PC-3 (cell line): Measurements from ENCODE around the gene PCDHGA4. TPM values are rescaled to one million over a fixed set of nuclear protein-coding genes. Genes with fewer than 3 reads are reported as not detected.

ENCODE experiments used
- ATAC-seq: fragments of 200-7000 bp; cut with Tn5 transposase; 2 replicates; pipeline ENCODE4 v1.9.1; 2020; ENCODE audit warnings: mild to moderate bottlenecking, moderate library complexity
- BruUV-seq: library from RNA; stranded (reverse); fragments of 400-500 nt; replicated peaks from 2 replicates; lab custom pipeline; 2021; lab: Mats Ljungman, UMichigan
- CTCF ChIA-PET: fragments of 300-600 bp; sonication (Branson Sonifier 250); formaldehyde crosslinking; loops from one replicate; lab custom pipeline; 2022; ENCODE audit warnings: antibody characterized with exemption; lab: Charles Lee
- POLR2A ChIA-PET: fragments of 300-600 bp; sonication (Branson Sonifier 250); formaldehyde crosslinking; loops from one replicate; lab custom pipeline; 2022; ENCODE audit warnings: antibody characterized with exemption; ENCODE audit not compliant: unreplicated experiment; lab: Charles Lee
- DNase-seq: peaks from one replicate; pipeline ENCODE4 v3.0.0-alpha.2; 2015
- H2AFZ ChIP-seq: fragments of 300-600 bp; sonication (generic); 2 replicates; pipeline ENCODE4 v1.6.0; 2016; ENCODE audit warnings: antibody characterized with exemption, low read length
- H3F3A ChIP-seq: fragments of 300-600 bp; sonication (generic); one replicate; pipeline ENCODE4 v1.6.0; 2017; ENCODE audit warnings: antibody characterized with exemption, low read length, control low read depth, mild to moderate bottlenecking; ENCODE audit not compliant: unreplicated experiment
- H3K27ac ChIP-seq: fragments of 300-600 bp; sonication (generic); 2 replicates; pipeline ENCODE4 v1.5.1; 2016; ENCODE audit warnings: mild to moderate bottlenecking, low read length
- H3K27me3 ChIP-seq: fragments of 300-600 bp; sonication (generic); 2 replicates; pipeline ENCODE4 v1.6.1; 2016; ENCODE audit warnings: low read length, mixed read lengths
- H3K36me3 ChIP-seq: fragments of 300-600 bp; sonication (generic); 2 replicates; pipeline ENCODE4 v1.6.1; 2016; ENCODE audit warnings: low read depth, mixed run types, low read length, mixed read lengths
- H3K4me1 ChIP-seq: fragments of 300-600 bp; sonication (generic); 2 replicates; pipeline ENCODE4 v1.5.1; 2016; ENCODE audit warnings: low read length; ENCODE audit not compliant: insufficient read depth
- H3K4me2 ChIP-seq: fragments of 300-600 bp; sonication (generic); 2 replicates; pipeline ENCODE4 v1.6.0; 2016; ENCODE audit warnings: low read length
- H3K4me3 ChIP-seq: fragments of 300-600 bp; sonication (generic); 2 replicates; pipeline ENCODE4 v1.5.1; 2016; ENCODE audit warnings: mild to moderate bottlenecking, low read length, mixed read lengths
- H3K79me2 ChIP-seq: fragments of 300-600 bp; sonication (generic); 2 replicates; pipeline ENCODE4 v1.6.1; 2017; ENCODE audit warnings: low read length, mixed read lengths
- H3K9ac ChIP-seq: fragments of 300-600 bp; sonication (generic); 2 replicates; pipeline ENCODE4 v1.6.0; 2016; ENCODE audit warnings: mild to moderate bottlenecking, low read length
- H3K9me2 ChIP-seq: fragments of 300-600 bp; sonication (generic); replicated peaks from 2 replicates; pipeline ENCODE4 v1.6.1; 2016; ENCODE audit warnings: mixed run types, low read length, mixed read lengths
- H3K9me3 ChIP-seq: fragments of 300-600 bp; sonication (generic); 2 replicates; pipeline ENCODE4 v1.6.1; 2016; ENCODE audit warnings: low read length, mixed read lengths
- H4K20me1 ChIP-seq: fragments of 300-600 bp; sonication (generic); 2 replicates; pipeline ENCODE4 v1.6.1; 2016; ENCODE audit warnings: low read length, mixed read lengths
- EZH2 ChIP-seq: fragments of 300-600 bp; sonication (generic); IDR thresholded peaks from one replicate; pipeline ENCODE4 v1.6.1; 2017; ENCODE audit warnings: antibody characterized with exemption, mild to moderate bottlenecking, low read length; ENCODE audit not compliant: unreplicated experiment
- EZH2phosphoT487 ChIP-seq: fragments of 300-600 bp; sonication (generic); IDR thresholded peaks from 2 replicates; pipeline ENCODE4 v1.6.1; 2018; ENCODE audit warnings: mild to moderate bottlenecking, antibody characterized with exemption, low read length, borderline replicate concordance
- intact Hi-C: fragments of 100-400 bp; cut with micrococcal nuclease; formaldehyde crosslinking; loops from 2 replicates; pipeline ENCODE4 v1.9.0; 2023
- total RNA-seq: library from RNA; depleted of rRNA; stranded (reverse); fragments of >200 nt; gene quantifications from 2 replicates; pipeline ENCODE4 v1.2.3, GENCODE V29; 2014
- TF ChIP-seq, protein P1 (sequence below): fragments of 300-600 bp; sonication (generic); conservative IDR thresholded peaks from 2 replicates; pipeline ENCODE4 v1.5.1; 2017; ENCODE audit warnings: antibody characterized with exemption, low read depth, mild to moderate bottlenecking, low read length

PCDHGA4 gene
- total RNA-seq, 1 experiment from 2014 or later, result 0.04 TPM

DNA sequence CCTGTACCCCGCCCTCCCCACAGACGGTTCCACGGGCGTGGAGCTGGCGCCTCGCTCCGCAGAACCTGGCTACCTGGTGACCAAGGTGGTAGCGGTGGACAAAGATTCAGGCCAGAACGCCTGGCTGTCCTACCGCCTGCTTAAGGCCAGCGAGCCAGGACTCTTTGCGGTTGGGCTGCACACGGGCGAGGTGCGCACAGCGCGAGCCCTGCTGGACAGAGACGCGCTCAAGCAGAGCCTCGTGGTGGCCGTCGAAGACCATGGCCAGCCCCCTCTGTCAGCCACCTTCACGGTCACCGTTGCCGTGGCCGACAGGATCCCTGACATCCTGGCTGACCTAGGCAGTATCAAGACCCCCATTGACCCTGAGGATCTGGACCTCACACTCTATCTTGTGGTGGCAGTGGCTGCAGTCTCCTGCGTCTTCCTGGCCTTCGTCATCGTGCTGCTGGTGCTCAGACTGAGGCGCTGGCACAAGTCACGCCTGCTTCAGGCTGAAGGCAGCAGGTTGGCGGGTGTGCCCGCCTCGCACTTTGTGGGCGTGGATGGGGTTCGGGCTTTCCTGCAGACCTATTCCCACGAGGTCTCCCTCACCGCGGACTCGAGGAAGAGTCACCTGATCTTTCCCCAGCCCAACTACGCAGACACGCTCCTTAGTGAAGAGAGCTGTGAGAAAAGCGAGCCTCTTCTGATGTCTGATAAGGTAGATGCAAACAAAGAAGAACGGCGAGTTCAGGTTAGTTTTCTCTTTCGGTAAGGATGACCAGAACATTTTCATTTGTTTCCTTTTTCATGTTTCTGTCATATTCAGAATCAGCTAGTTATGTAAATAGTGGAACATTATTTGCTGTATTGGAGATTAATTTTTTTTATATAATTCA, 11.4 kb downstream of the PCDHGA4 start:
- CTCF ChIA-PET, result no interaction called here
- TF ChIP-seq EZH2phosphoT487, result no peak
- TF ChIP-seq, protein P1, sequence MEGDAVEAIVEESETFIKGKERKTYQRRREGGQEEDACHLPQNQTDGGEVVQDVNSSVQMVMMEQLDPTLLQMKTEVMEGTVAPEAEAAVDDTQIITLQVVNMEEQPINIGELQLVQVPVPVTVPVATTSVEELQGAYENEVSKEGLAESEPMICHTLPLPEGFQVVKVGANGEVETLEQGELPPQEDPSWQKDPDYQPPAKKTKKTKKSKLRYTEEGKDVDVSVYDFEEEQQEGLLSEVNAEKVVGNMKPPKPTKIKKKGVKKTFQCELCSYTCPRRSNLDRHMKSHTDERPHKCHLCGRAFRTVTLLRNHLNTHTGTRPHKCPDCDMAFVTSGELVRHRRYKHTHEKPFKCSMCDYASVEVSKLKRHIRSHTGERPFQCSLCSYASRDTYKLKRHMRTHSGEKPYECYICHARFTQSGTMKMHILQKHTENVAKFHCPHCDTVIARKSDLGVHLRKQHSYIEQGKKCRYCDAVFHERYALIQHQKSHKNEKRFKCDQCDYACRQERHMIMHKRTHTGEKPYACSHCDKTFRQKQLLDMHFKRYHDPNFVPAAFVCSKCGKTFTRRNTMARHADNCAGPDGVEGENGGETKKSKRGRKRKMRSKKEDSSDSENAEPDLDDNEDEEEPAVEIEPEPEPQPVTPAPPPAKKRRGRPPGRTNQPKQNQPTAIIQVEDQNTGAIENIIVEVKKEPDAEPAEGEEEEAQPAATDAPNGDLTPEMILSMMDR, result no peak
- TF ChIP-seq EZH2, result no peak
- 0 out of 2 replicates have a peak, but pooled peaks cover 3% of the 10 kb centered on the region for H3K4me1 ChIP-seq
- DNase-seq (no peak), ATAC-seq (no peak)
- no peak overlapping the region for H3K27ac ChIP-seq
- H3K4me2 ChIP-seq, result no peak overlapping the region
- H3K9me3 ChIP-seq, result no peaks in the 10 kb centered on the region; the same call in 1 of the 2 replicates
- BruUV-seq, result no TSS peak
- POLR2A ChIA-PET, result no interaction called here
- no peaks in the 10 kb centered on the region for H3F3A ChIP-seq
- no peak overlapping the region for H2AFZ ChIP-seq
- intact Hi-C loops, result no loop called here
- H3K9ac ChIP-seq, result no peak overlapping the region
- H3K9me2 ChIP-seq, result no peaks in the 10 kb centered on the region
- no peak overlapping the region for H3K4me3 ChIP-seq
- no peaks in the 10 kb centered on the region; the same call in 1 of the 2 replicates for H3K36me3 ChIP-seq
- no peaks in the 10 kb centered on the region for H4K20me1 ChIP-seq
- H3K79me2 ChIP-seq, result no peaks in the 10 kb centered on the region
- H3K27me3 ChIP-seq, result no peaks in the 10 kb centered on the region

DNA sequence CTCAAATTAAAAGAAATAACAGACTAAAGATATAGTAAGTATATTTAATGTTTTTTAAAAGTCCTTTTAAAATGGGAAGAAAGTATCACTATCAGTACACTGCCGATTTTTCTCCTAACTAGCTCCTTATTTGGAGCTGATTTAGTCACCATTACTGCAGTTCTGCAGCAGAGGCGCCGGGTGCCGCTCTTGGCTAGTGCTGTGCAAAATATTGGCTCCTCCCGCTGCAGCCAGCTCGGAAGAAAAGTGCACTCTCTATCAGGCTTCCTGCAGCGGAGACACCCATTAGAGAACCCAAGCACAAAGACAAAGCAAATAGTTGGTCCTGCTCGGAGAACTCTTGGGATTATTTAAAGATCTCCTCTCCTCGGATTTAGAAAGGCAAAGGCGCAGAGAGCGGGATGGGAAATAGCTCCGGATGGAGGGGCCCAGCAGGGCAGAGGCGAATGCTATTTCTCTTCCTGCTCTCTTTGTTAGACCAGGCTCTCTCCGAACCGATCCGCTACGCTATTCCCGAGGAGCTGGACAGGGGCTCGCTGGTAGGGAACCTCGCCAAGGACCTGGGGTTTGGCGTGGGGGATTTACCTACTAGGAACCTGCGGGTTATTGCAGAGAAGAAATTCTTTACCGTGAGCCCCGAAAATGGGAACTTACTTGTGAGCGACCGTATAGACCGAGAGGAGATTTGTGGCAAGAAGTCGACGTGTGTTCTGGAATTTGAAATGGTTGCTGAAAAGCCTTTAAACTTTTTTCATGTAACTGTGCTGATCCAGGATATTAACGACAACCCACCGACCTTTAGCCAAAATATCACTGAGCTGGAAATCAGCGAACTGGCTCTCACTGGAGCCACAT, 15.4 kb downstream of the PCDHGA4 start, which contains the start of gene PCDHGB3:
PCDHGB3 (plus strand) TSS at position 249 of the 855 bp plus-strand sequence; CDS start at position 402, 153 bp downstream.
- intact Hi-C loops, result no loop called here
- Histone ChIP-seq H3K9ac (no peak within 1 kb of the TSS), H3K4me1 (no peaks in the 10 kb centered on the region), H3K4me2 (no peak within 1 kb of the TSS), H3K79me2 (no peaks in the 10 kb centered on the region), H3K27me3 (no peaks in the 10 kb centered on the region), H3K9me3 (no peaks in the 10 kb centered on the region), H3K4me3 (no peak within 1 kb of the TSS), H3K36me3 (no peaks in the 10 kb centered on the region; the same call in 1 of the 2 replicates), H4K20me1 (no peaks in the 10 kb centered on the region), H3K27ac (no peak within 1 kb of the TSS), H3K9me2 (no peaks in the 10 kb centered on the region), H3F3A (no peaks in the 10 kb centered on the region), H2AFZ (no peak within 1 kb of the TSS)
- ChIA-PET CTCF (no interaction called here), POLR2A (no interaction called here)
- ATAC-seq (no peak), DNase-seq (no peak)
- no TSS peak for BruUV-seq
- TF ChIP-seq EZH2phosphoT487 (no peak), EZH2 (no peak)
- TF ChIP-seq, protein P1, result no peak
